Tibial nerve (tissue), 4 donors: ENCODE measurements around the gene CIZ1. TPM values are rescaled to one million over a fixed set of nuclear protein-coding genes. Genes with fewer than 3 reads are reported as not detected.

ENCODE experiments used
- DNase-seq, 2 donors: peaks; one replicate each; pipeline ENCODE4 v3.0.0-alpha.2; 2019; ENCODE audit warnings: low spot score in 2 of 2
- H3K27ac ChIP-seq, 4 donors: fragments of 200-600 bp; sonication (generic) in 3 of 4; one replicate each; pipeline ENCODE4 v1.5.1; 2017 to 2019; ENCODE audit warnings: mild to moderate bottlenecking in 1 of 4
- H3K27me3 ChIP-seq, 2 donors: fragments of 200-600 bp; sonication (generic) in 1 of 2; one replicate each; pipeline versions ENCODE4 v1.5.1 to v1.6.0; 2017 to 2019
- H3K36me3 ChIP-seq, 3 donors: fragments of 200-600 bp; sonication (generic); one replicate each; pipeline ENCODE4 v1.5.1; 2018 to 2019
- H3K4me1 ChIP-seq, 4 donors: fragments of 200-600 bp; sonication (generic) in 3 of 4; one replicate each; pipeline ENCODE4 v1.5.1; 2017 to 2019
- H3K4me3 ChIP-seq, 4 donors: fragments of 200-600 bp; sonication (generic) in 3 of 4; one replicate each; pipeline ENCODE4 v1.5.1; 2017 to 2019; ENCODE audit warnings: mild to moderate bottlenecking in 1 of 4, moderate library complexity in 1 of 4
- H3K9me3 ChIP-seq, 4 donors: fragments of 200-600 bp; sonication (generic) in 3 of 4; one replicate each; pipeline ENCODE4 v1.5.1; 2017 to 2019
- CTCF ChIP-seq, 5 experiments: fragments of 200-600 bp in 3 of 5; fragments of 450-650 bp in 2 of 5; sonication (generic) in 3 of 5; IDR thresholded peaks; one replicate each; pipeline ENCODE4 v1.5.1; 2016 to 2019; ENCODE audit warnings: antibody characterized with exemption in 5 of 5, mild to moderate bottlenecking in 3 of 5, moderate library complexity in 2 of 5
- EP300 ChIP-seq, 2 donors: sonication (generic); formaldehyde crosslinking; IDR thresholded peaks; one replicate each; pipeline ENCODE4 v1.6.1; 2017; ENCODE audit warnings: antibody characterized with exemption in 2 of 2, mild to moderate bottlenecking in 1 of 2
- POLR2A ChIP-seq, 2 donors: fragments of 450-650 bp; IDR thresholded peaks; one replicate each; pipeline ENCODE4 v1.6.1; 2017; ENCODE audit warnings: antibody characterized with exemption in 2 of 2, mild to moderate bottlenecking in 2 of 2, moderate library complexity in 2 of 2
- WGBS, 2 donors: methylation state at CpG; one replicate each; pipeline ENCODE4 v1.1.5; 2018; 5-methylcytosine and 5-hydroxymethylcytosine counted together
- total RNA-seq, 4 donors: library from RNA; depleted of rRNA; stranded (reverse); fragments of >200 nt; gene quantifications; one replicate each; pipeline ENCODE4 v1.1.0, GENCODE V29; 2016

Gene CIZ1
- total RNA-seq, 4 donors from 2014 or later, result 59.4 to 99.3 (median 71.4) TPM

- Histone ChIP-seq H3K27ac (peak overlapping the region; percentile 38 to 90 (median 82)), H3K4me1 (peaks cover 0 to 28% (median 5%) of the 10 kb centered on the region in 4 donors), H3K9me3 (no peaks in the 10 kb centered on the region), H3K4me3 (peak overlapping the region; percentile 57 to 86 (median 77)), H3K27me3 (no peaks in the 10 kb centered on the region), H3K36me3 (peaks cover 0 to 26% (median 9%) of the 10 kb centered on the region in 3 donors)
- 34 to 40% methylated on average over 9 to 11 of the region's 11 CpGs for WGBS, 2 donors
- no peak for TF ChIP-seq EP300 (IDR thresholded peaks at IDR 0.05)
- no peak for TF ChIP-seq POLR2A (IDR thresholded peaks at IDR 0.05)
- TF ChIP-seq CTCF (IDR thresholded peaks at IDR 0.05), result no peak
- no peak for DNase-seq
Measured at GRCh38 chr9:128159522-128159783, 31.9 kb downstream of the CIZ1 start.

GRCh38 chr9:128155736-128156500 is 35.5 kb downstream of the CIZ1 start:
- H3K9me3 ChIP-seq, result no peaks in the 10 kb centered on the region
- H3K27ac ChIP-seq, result no peak overlapping the region
- TF ChIP-seq CTCF (IDR thresholded peaks at IDR 0.05) (no peak), POLR2A (IDR thresholded peaks at IDR 0.05) (no peak), EP300 (IDR thresholded peaks at IDR 0.05) (no peak)
- H3K4me3 ChIP-seq, result no peak overlapping the region
- 69 to 80% methylated on average over 7 of the region's 7 CpGs for WGBS, 2 donors
- no peak for DNase-seq
- no peaks in the 10 kb centered on the region for H3K27me3 ChIP-seq
- H3K36me3 ChIP-seq, result no peaks in the 10 kb centered on the region
- H3K4me1 ChIP-seq, result peaks cover 0 to 16% (median 5%) of the 10 kb centered on the region in 4 donors

- Histone ChIP-seq H3K4me1 (peaks cover 0 to 19% (median 5%) of the 10 kb centered on the region in 4 donors), H3K36me3 (no peaks in the 10 kb centered on the region), H3K9me3 (no peaks in the 10 kb centered on the region), H3K27ac (no peak overlapping the region), H3K27me3 (no peaks in the 10 kb centered on the region), H3K4me3 (no peak overlapping the region)
- 79 to 81% methylated on average over 6 to 11 of the region's 13 CpGs for WGBS, 2 donors
- no peak for TF ChIP-seq EP300 (IDR thresholded peaks at IDR 0.05)
- no peak for TF ChIP-seq POLR2A (IDR thresholded peaks at IDR 0.05)
- TF ChIP-seq CTCF (IDR thresholded peaks at IDR 0.05), result no peak
- no peak for DNase-seq
Measured at GRCh38 chr9:128153947-128154695, 37.3 kb downstream of the CIZ1 start.

GRCh38 chr9:128153060-128153946 is 38.1 kb downstream of the CIZ1 start:
- H3K27ac ChIP-seq, result no peak overlapping the region
- no peak overlapping the region for H3K4me3 ChIP-seq
- 68 to 75% methylated on average over 10 to 26 of the region's 26 CpGs for WGBS, 2 donors
- no peaks in the 10 kb centered on the region for H3K36me3 ChIP-seq
- no peak for TF ChIP-seq POLR2A (IDR thresholded peaks at IDR 0.05)
- TF ChIP-seq EP300 (IDR thresholded peaks at IDR 0.05), result no peak
- no peak for TF ChIP-seq CTCF (IDR thresholded peaks at IDR 0.05)
- DNase-seq, result no peak
- H3K27me3 ChIP-seq, result no peaks in the 10 kb centered on the region
- H3K9me3 ChIP-seq, result no peaks in the 10 kb centered on the region
- peaks cover 0 to 24% (median 12%) of the 10 kb centered on the region in 4 donors for H3K4me1 ChIP-seq
